Suprapubic skin (tissue), 3 donors: ENCODE measurements around the gene INSIG1.

ENCODE experiments used
- CTCF ChIP-seq, 2 donors: fragments of 200-600 bp in 1 of 2; fragments of 450-650 bp in 1 of 2; sonication (generic) in 1 of 2; IDR thresholded peaks; one replicate each; pipeline ENCODE4 v1.5.1; 2016 to 2019; ENCODE audit warnings: antibody characterized with exemption in 2 of 2, mild to moderate bottlenecking in 1 of 2, moderate library complexity in 1 of 2
- EP300 ChIP-seq: sonication (generic); formaldehyde crosslinking; IDR thresholded peaks from one replicate; pipeline ENCODE4 v1.6.1; 2017; ENCODE audit warnings: antibody characterized with exemption
- POLR2A ChIP-seq, 2 donors: fragments of 450-650 bp; IDR thresholded peaks; one replicate each; pipeline ENCODE4 v1.6.1; 2017; ENCODE audit warnings: antibody characterized with exemption in 2 of 2, mild to moderate bottlenecking in 2 of 2, moderate library complexity in 2 of 2

DNA sequence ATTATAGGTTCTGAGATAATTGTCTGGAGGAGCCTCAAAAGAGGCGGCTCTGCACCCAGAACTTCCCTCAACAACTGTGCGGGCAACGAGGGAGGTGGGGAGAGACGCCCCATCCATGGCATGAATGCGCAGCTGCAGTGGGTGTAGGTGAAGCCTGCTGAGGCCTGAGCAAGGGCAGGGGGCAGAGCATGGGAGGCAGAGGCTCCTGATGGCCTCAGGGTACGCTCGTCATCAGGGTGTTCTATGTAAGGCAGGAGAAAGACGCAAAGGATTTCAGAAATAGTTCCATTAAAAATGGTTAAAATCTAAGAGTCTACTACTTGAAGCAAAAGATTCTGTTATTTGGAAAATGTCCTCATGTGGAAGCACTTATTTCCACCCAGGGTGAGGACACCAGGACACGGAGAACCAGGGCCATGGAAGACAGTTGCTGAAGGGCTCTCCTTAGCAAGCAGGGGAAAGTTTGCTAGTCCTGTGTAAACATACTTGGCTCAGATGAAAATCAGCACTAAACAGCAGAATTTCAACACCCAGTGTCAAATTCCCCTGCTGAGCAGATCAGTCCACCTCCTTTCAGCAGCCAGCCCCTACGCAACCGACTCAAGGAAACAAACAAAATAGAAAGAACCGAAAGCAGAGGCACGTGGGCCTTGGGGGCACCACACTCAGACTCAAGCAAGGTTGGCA is 18.9 kb downstream of the INSIG1 start:
- TF ChIP-seq CTCF (IDR thresholded peaks at IDR 0.05): no peak
- no peak for TF ChIP-seq POLR2A (IDR thresholded peaks at IDR 0.05)
- TF ChIP-seq EP300: no peak
